Endothelial cell of umbilical vein (primary cell): ENCODE results near the gene TBX1. TPM values are rescaled to one million over a fixed set of nuclear protein-coding genes. Genes with fewer than 3 reads are reported as not detected.

Source experiments
- BruUV-seq: library from RNA; stranded (reverse); fragments of 400-500 nt; replicated peaks from 2 replicates; lab custom pipeline; 2021; lab: Mats Ljungman, UMichigan
- CTCF ChIA-PET: fragments of 300-600, 350-600 bp; sonication (Branson Sonifier 250); formaldehyde crosslinking; loops from one replicate; lab custom pipeline; 2021; ENCODE audit warnings: antibody characterized with exemption, inconsistent platforms; lab: Charles Lee
- POLR2A ChIA-PET: fragments of 300-600, 350-600 bp; sonication (Branson Sonifier 250); formaldehyde crosslinking; loops from one replicate; lab custom pipeline; 2021; ENCODE audit warnings: antibody characterized with exemption, inconsistent platforms; lab: Charles Lee
- DNase-seq: peaks from one replicate; pipeline ENCODE4 v3.0.0-alpha.2; 2011; ENCODE audit warnings: low read depth, low spot score
- FAIRE-seq: peaks from 2 replicates; lab custom pipeline; 2011; peaks lifted over from hg19 to GRCh38; lab: Jason Lieb, UNC
- H2AFZ ChIP-seq: 2 replicates; pipeline ENCODE4 v1.6.0; 2012; ENCODE audit warnings: low read depth, low read length, control low read depth, inconsistent platforms
- H3K27ac ChIP-seq: 2 replicates; pipeline ENCODE4 v1.5.1; 2011; ENCODE audit warnings: low read depth, mild to moderate bottlenecking, control low read depth, low read length, moderate library complexity; ENCODE audit not compliant: insufficient read depth
- H3K27me3 ChIP-seq, 2 experiments: 2 replicates each; pipeline versions ENCODE4 v1.6.0 to v1.6.1; 2011; ENCODE audit warnings: low read length in 2 of 2, mixed read lengths in 1 of 2; ENCODE audit not compliant: control insufficient read depth in 2 of 2, insufficient read depth in 2 of 2
- H3K36me3 ChIP-seq, 2 experiments: 2 replicates in 1 of 2; 3 replicates in 1 of 2; pipeline ENCODE4 v1.5.1; 2011; ENCODE audit warnings: low read length in 2 of 2, mild to moderate bottlenecking in 1 of 2, moderate library complexity in 1 of 2; ENCODE audit not compliant: control insufficient read depth in 2 of 2, insufficient read depth in 2 of 2; ENCODE audit errors: extremely low read depth in 1 of 2
- H3K4me1 ChIP-seq: 3 replicates; pipeline ENCODE4 v1.5.1; 2011; ENCODE audit warnings: mild to moderate bottlenecking, low read length; ENCODE audit not compliant: control insufficient read depth, insufficient read depth; ENCODE audit errors: extremely low read depth
- H3K4me2 ChIP-seq: 2 replicates; pipeline ENCODE4 v1.6.1; 2011; ENCODE audit warnings: low read length, control low read depth, mixed read lengths; ENCODE audit not compliant: insufficient read depth
- H3K4me3 ChIP-seq, 3 experiments: fragments of 200-600 bp in 1 of 3; sonication (generic), shearing (Covaris generic) in 1 of 3; replicated peaks in 1 of 3; 2 replicates each; pipeline ENCODE4 v1.5.1; 2011 to 2016; ENCODE audit warnings: control low read depth in 3 of 3, low read length in 3 of 3, mild to moderate bottlenecking in 2 of 3, inconsistent platforms in 1 of 3, low read depth in 1 of 3, moderate library complexity in 1 of 3; ENCODE audit not compliant: insufficient read depth in 1 of 3
- H3K79me2 ChIP-seq: 2 replicates; pipeline ENCODE4 v1.6.0; 2012; ENCODE audit warnings: low read length, inconsistent platforms; ENCODE audit not compliant: control insufficient read depth, insufficient read depth
- H3K9ac ChIP-seq: replicated peaks from 2 replicates; pipeline ENCODE3; 2011; ENCODE audit warnings: low read length, control low read depth; ENCODE audit not compliant: insufficient read depth; ENCODE audit errors: extremely low read depth
- H3K9me1 ChIP-seq: replicated peaks from 3 replicates; pipeline ENCODE4 v1.6.0; 2011; ENCODE audit warnings: mild to moderate bottlenecking, low read length; ENCODE audit not compliant: control insufficient read depth, insufficient read depth; ENCODE audit errors: extremely low read depth
- H3K9me3 ChIP-seq: replicated peaks from 2 replicates; pipeline ENCODE4 v1.5.1; 2012; ENCODE audit warnings: low read length, inconsistent platforms; ENCODE audit not compliant: control insufficient read depth, insufficient read depth
- H4K20me1 ChIP-seq: replicated peaks from 2 replicates; pipeline ENCODE3; 2011; ENCODE audit warnings: mild to moderate bottlenecking, low read length; ENCODE audit not compliant: control insufficient read depth, insufficient read depth; ENCODE audit errors: extremely low read depth
- GATA2 ChIP-seq: IDR thresholded peaks from 2 replicates; pipeline ENCODE4 v1.7.0; 2011; ENCODE audit warnings: low read depth, mild to moderate bottlenecking, moderate library complexity, mixed read lengths, low read length; ENCODE audit not compliant: insufficient read length, insufficient read depth
- POLR2AphosphoS5 ChIP-seq: IDR thresholded peaks from 2 replicates; pipeline ENCODE4 v1.6.1; 2012; ENCODE audit warnings: low read depth, mild to moderate bottlenecking, control low read depth, low read length, moderate library complexity; ENCODE audit not compliant: insufficient read depth
- dilution Hi-C: fragments of 300-500 bp; cut with MboI; formaldehyde crosslinking; loops from one replicate; pipeline ENCODE4 v1.15.0; 2019; ENCODE audit warnings: low sequenced_read_pairs; ENCODE audit not compliant: extremely low pct_ligation_motif_present
- intact Hi-C: fragments of 100-400 bp; cut with micrococcal nuclease; formaldehyde crosslinking; loops from one replicate; pipeline ENCODE4 v1.10.0; 2022
- polyA plus RNA-seq, 4 experiments: library from polyadenylated mRNA; depleted of rRNA in 3 of 4; stranded (reverse) in 3 of 4; unstranded in 1 of 4; fragments of >200 nt; gene quantifications; 2 replicates each; pipeline versions ENCODE4 v1.2.1 to v1.2.3, GENCODE V29; 2011 to 2012; ENCODE audit warnings: missing spikeins in 1 of 4
- total RNA-seq: library from RNA; stranded (reverse); gene quantifications from 2 replicates; pipeline ENCODE4 v1.2.3, GENCODE V29; 2021
- TF ChIP-seq, protein P1 (sequence below): IDR thresholded peaks from 2 replicates; pipeline ENCODE4 v1.6.1; 2011; ENCODE audit not compliant: insufficient read depth, insufficient read length
- TF ChIP-seq, protein P2 (sequence below), 2 donors: IDR thresholded peaks; 1 replicate in 1 of 2; 2 replicates in 1 of 2; pipeline ENCODE4 v1.5.1; 2011; ENCODE audit warnings: low read length in 2 of 2, mild to moderate bottlenecking in 2 of 2, moderate library complexity in 2 of 2, control low read depth in 1 of 2, inconsistent platforms in 1 of 2, low read depth in 1 of 2; ENCODE audit not compliant: insufficient read depth in 1 of 2; ENCODE audit errors: extremely low read depth in 1 of 2

The TBX1 gene
- total and polyA plus RNA-seq, 2 donors (not counting 3 experiments of a cell fraction or from before 2014, with no cell fraction given) = 11.0 to 30.2 TPM

- Histone ChIP-seq H3K27me3 (no peaks in the 10 kb centered on the region), H3K9me1 (no peaks in the 10 kb centered on the region), H3K27ac (no peak overlapping the region), H3K4me1 (peaks cover 18% of the 10 kb centered on the region), H3K9ac (peak overlapping the region; percentile 32), H3K9me3 (no peaks in the 10 kb centered on the region), H2AFZ (peak overlapping the region; percentile 92), H3K36me3 (peaks cover 0 to 14% of the 10 kb centered on the region in 2 experiments), H3K4me3 (peak overlapping the region; percentile 13 to 51 (median 39)), H3K4me2 (peak overlapping the region; percentile 65), H3K79me2 (no peaks in the 10 kb centered on the region), H4K20me1 (no peaks in the 10 kb centered on the region)
- ChIA-PET POLR2A (no interaction called here), CTCF (interaction anchor here (1.1 to 2.8 kb wide), 6 partner anchors 38 to 418 kb away, joined by 3 to 14 read pairs (median 5); no protein-coding TSS in a partner anchor)
- FAIRE-seq = peak; percentile 76
- intact Hi-C loops = loop anchor here (1.0 to 10.0 kb wide), 3 partner anchors 39 to 243 kb away; partner anchors contain the start of genes CDC45 and UFD1
- DNase-seq = peak; percentile 62
- TF ChIP-seq, protein P1, sequence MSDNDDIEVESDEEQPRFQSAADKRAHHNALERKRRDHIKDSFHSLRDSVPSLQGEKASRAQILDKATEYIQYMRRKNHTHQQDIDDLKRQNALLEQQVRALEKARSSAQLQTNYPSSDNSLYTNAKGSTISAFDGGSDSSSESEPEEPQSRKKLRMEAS = no peak
- TF ChIP-seq GATA2 (no peak), POLR2AphosphoS5 (peak; percentile 49)
- TF ChIP-seq, protein P2, sequence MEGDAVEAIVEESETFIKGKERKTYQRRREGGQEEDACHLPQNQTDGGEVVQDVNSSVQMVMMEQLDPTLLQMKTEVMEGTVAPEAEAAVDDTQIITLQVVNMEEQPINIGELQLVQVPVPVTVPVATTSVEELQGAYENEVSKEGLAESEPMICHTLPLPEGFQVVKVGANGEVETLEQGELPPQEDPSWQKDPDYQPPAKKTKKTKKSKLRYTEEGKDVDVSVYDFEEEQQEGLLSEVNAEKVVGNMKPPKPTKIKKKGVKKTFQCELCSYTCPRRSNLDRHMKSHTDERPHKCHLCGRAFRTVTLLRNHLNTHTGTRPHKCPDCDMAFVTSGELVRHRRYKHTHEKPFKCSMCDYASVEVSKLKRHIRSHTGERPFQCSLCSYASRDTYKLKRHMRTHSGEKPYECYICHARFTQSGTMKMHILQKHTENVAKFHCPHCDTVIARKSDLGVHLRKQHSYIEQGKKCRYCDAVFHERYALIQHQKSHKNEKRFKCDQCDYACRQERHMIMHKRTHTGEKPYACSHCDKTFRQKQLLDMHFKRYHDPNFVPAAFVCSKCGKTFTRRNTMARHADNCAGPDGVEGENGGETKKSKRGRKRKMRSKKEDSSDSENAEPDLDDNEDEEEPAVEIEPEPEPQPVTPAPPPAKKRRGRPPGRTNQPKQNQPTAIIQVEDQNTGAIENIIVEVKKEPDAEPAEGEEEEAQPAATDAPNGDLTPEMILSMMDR (IDR thresholded peaks at IDR 0.05; ENCODE audit: extremely low read depth in 1 of 2, insufficient read depth in 1 of 2, low read depth in 1 of 2, low read length in 2 of 2) = peak; percentile 73 to 92
- dilution Hi-C loops = no loop called here
- no TSS peak for BruUV-seq
These were observed 42.7 kb upstream of the TBX1 start for GRCh38 chr22:19717691-19718455.
